Measurements from ENCODE around the gene DHRSX. TPM values are rescaled to one million over a fixed set of nuclear protein-coding genes. Genes with fewer than 3 reads are reported as not detected.
"Not testable (repeated sequence)": the region's sequence is repeated elsewhere in the genome, so short reads cannot be mapped to it uniquely, and the experiment has no call there.

Gene DHRSX
- total RNA-seq, 1 donor from 2014 or later = 30.4 TPM

DNA sequence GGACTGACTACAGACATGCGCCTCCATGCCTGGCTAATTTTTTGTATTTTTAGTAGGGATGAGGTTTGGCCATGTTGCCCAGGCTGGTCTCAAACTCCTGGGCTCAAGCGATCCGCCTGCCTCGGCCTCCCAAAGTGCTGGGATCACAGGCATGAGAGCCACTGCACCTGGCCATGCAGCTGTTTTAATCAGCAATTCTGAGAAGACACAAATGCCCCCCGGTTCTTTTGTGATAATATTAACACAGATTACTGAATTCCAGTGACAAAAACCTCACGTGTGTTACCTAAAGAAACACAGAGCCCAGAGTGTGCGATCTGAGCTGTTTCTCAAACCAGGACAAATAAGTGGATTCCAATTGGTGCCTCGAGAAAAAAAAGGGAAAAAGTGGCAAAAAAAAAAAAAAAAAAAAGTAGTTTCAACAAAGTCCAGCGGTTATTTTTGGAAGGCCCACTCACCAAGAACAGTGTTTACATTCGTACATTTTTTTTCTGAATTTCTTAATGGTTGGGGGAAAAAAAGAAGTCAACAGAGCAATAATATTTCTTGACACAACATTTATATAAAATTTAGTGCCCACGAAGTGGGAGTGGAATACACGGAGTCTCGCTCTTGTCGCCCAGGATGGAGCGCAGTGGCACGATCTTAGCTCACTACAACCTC is 17.2 kb downstream of the DHRSX start:
- H4K20me1 ChIP-seq (ENCODE audit: insufficient read depth, low read length) = peaks cover 24% of the 10 kb centered on the region
- DNase-seq (ENCODE audit: low read depth) (no peak), FAIRE-seq (no peak)
- Mint-ChIP-seq H3K9me3 (ENCODE audit: unreplicated experiment) (no peaks in the 10 kb centered on the region), H3K36me3 (ENCODE audit: low read depth, unreplicated experiment) (peaks cover 24% of the 10 kb centered on the region), H3K27me3 (ENCODE audit: low read depth, unreplicated experiment) (no peaks in the 10 kb centered on the region), H3K27ac (ENCODE audit: unreplicated experiment) (no peak overlapping the region), H3K4me3 (ENCODE audit: unreplicated experiment) (no peak overlapping the region), H3K4me1 (ENCODE audit: low read depth, unreplicated experiment) (peaks cover 4% of the 10 kb centered on the region)
- no peak overlapping the region for H3K4me3 ChIP-seq (ENCODE audit: insufficient read depth, low read depth, low read length)
- H3K4me1 ChIP-seq (ENCODE audit: insufficient read depth, low read length) = peaks cover 16% of the 10 kb centered on the region
- H2AFZ ChIP-seq (ENCODE audit: low read depth, low read length) = no peak overlapping the region
- peaks cover 9% of the 10 kb centered on the region for H3K36me3 ChIP-seq (ENCODE audit: insufficient read depth, low read length)
- H3K9ac ChIP-seq (ENCODE audit: low read length) = peak overlapping the region; percentile 74
- no peaks in the 10 kb centered on the region for H3K27me3 ChIP-seq (ENCODE audit: insufficient read depth, low read length)
- peak overlapping the region; percentile 87 for H3K4me2 ChIP-seq (ENCODE audit: low read length)
- no peaks in the 10 kb centered on the region for H3K9me3 ChIP-seq (ENCODE audit: insufficient read depth, low read depth, low read length)
- H3K79me2 ChIP-seq (ENCODE audit: insufficient read depth, low read length) = peaks cover 56% of the 10 kb centered on the region
- TF ChIP-seq, protein P1, sequence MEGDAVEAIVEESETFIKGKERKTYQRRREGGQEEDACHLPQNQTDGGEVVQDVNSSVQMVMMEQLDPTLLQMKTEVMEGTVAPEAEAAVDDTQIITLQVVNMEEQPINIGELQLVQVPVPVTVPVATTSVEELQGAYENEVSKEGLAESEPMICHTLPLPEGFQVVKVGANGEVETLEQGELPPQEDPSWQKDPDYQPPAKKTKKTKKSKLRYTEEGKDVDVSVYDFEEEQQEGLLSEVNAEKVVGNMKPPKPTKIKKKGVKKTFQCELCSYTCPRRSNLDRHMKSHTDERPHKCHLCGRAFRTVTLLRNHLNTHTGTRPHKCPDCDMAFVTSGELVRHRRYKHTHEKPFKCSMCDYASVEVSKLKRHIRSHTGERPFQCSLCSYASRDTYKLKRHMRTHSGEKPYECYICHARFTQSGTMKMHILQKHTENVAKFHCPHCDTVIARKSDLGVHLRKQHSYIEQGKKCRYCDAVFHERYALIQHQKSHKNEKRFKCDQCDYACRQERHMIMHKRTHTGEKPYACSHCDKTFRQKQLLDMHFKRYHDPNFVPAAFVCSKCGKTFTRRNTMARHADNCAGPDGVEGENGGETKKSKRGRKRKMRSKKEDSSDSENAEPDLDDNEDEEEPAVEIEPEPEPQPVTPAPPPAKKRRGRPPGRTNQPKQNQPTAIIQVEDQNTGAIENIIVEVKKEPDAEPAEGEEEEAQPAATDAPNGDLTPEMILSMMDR (IDR thresholded peaks at IDR 0.05; ENCODE audit: insufficient read depth, low read depth, low read length) = no peak
- no peak overlapping the region for H3K27ac ChIP-seq (ENCODE audit: low read depth, low read length)

DNA sequence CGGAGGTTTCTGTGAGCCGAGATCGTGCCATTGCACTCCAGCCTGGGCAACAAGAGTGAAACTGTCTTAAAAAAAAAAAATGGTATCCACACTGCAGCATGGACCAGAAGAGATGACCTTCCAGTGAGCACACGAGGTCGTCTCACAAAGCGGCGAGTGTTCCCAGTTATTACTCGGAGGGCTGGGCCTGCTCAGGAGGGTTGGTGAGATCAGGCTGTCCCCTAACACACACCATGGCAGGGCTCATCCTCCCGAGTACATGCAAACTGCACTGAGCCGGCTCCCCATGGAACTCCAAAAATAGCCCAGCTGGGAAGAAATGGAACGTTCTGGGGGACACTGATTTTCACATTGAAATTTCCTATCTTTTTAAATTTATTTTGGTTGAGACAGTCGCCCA is 19.2 kb downstream of the DHRSX start:
- H3K36me3 ChIP-seq (ENCODE audit: insufficient read depth, low read length); H2AFZ ChIP-seq (ENCODE audit: low read depth, low read length); H3K27ac Mint-ChIP-seq (ENCODE audit: unreplicated experiment); DNase-seq (ENCODE audit: low read depth); H3K9me3 ChIP-seq (ENCODE audit: insufficient read depth, low read depth, low read length); H3K4me1 Mint-ChIP-seq (ENCODE audit: low read depth, unreplicated experiment); H3K27ac ChIP-seq (ENCODE audit: low read depth, low read length); H3K9ac ChIP-seq (ENCODE audit: low read length); H3K4me3 ChIP-seq (ENCODE audit: insufficient read depth, low read depth, low read length); H3K4me2 ChIP-seq (ENCODE audit: low read length); H3K27me3 Mint-ChIP-seq (ENCODE audit: low read depth, unreplicated experiment); FAIRE-seq; H3K9me3 Mint-ChIP-seq (ENCODE audit: unreplicated experiment); H3K27me3 ChIP-seq (ENCODE audit: insufficient read depth, low read length); H3K4me3 Mint-ChIP-seq (ENCODE audit: unreplicated experiment): not testable (repeated sequence)
- peaks cover 16% of the 10 kb centered on the region for H3K36me3 Mint-ChIP-seq (ENCODE audit: low read depth, unreplicated experiment)
- Histone ChIP-seq H3K79me2 (ENCODE audit: insufficient read depth, low read length) (peaks cover 49% of the 10 kb centered on the region), H4K20me1 (ENCODE audit: insufficient read depth, low read length) (peaks cover 29% of the 10 kb centered on the region), H3K4me1 (ENCODE audit: insufficient read depth, low read length) (peaks cover 16% of the 10 kb centered on the region)

DNA sequence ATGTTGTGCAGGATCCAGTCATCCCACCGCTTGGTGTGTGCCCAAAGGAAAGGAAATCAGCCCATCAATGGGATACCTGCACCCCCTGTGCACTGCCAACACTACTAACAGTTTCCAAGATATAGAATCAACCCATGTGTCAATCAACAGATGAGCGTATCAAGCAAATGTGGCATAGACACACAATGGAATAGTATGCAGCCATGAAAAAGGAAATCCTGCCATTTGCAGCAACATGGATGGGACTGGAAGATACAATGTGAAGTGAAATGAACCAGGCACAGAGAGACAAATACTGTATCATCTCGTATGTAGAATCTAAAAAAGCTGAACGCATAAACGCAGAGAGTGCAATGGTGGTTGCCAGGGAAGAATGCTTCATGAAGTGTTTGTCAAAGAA is 20.8 kb downstream of the DHRSX start:
- Histone ChIP-seq H4K20me1 (ENCODE audit: insufficient read depth, low read length) (peaks cover 36% of the 10 kb centered on the region), H3K79me2 (ENCODE audit: insufficient read depth, low read length) (peaks cover 51% of the 10 kb centered on the region), H3K4me1 (ENCODE audit: insufficient read depth, low read length) (peaks cover 12% of the 10 kb centered on the region)
- peaks cover 18% of the 10 kb centered on the region for H3K36me3 Mint-ChIP-seq (ENCODE audit: low read depth, unreplicated experiment)
- H3K9ac ChIP-seq (ENCODE audit: low read length); H3K36me3 ChIP-seq (ENCODE audit: insufficient read depth, low read length); FAIRE-seq; H3K27me3 ChIP-seq (ENCODE audit: insufficient read depth, low read length); H3K27ac Mint-ChIP-seq (ENCODE audit: unreplicated experiment); H3K4me3 Mint-ChIP-seq (ENCODE audit: unreplicated experiment); H3K4me1 Mint-ChIP-seq (ENCODE audit: low read depth, unreplicated experiment); H3K4me3 ChIP-seq (ENCODE audit: insufficient read depth, low read depth, low read length); H3K9me3 Mint-ChIP-seq (ENCODE audit: unreplicated experiment); DNase-seq (ENCODE audit: low read depth); H3K9me3 ChIP-seq (ENCODE audit: insufficient read depth, low read depth, low read length); H3K27me3 Mint-ChIP-seq (ENCODE audit: low read depth, unreplicated experiment); H3K4me2 ChIP-seq (ENCODE audit: low read length); H2AFZ ChIP-seq (ENCODE audit: low read depth, low read length); H3K27ac ChIP-seq (ENCODE audit: low read depth, low read length): not testable (repeated sequence)
